ENCODE data around the gene GLIS1. TPM values are rescaled to one million over a fixed set of nuclear protein-coding genes. Genes with fewer than 3 reads are reported as not detected.

GLIS1 gene
- total and polyA plus RNA-seq, 2 donors (not counting 3 experiments of a cell fraction or from before 2014, with no cell fraction given), result not detected

- H3K27me3 ChIP-seq (ENCODE audit: control insufficient read depth in 2 of 2, insufficient read depth in 2 of 2, low read length in 2 of 2), result peaks cover 12 to 15% of the 10 kb centered on the region in 2 experiments
- no peaks in the 10 kb centered on the region for H3K9me3 ChIP-seq (replicated peaks; ENCODE audit: control insufficient read depth, insufficient read depth, low read length)
- DNase-seq (ENCODE audit: low read depth, low spot score), result no peak
- no peak overlapping the region for H3K9ac ChIP-seq (replicated peaks; ENCODE audit: extremely low read depth, insufficient read depth, low read length)
- H3K4me3 ChIP-seq (replicated peaks in 1 of 3; ENCODE audit: insufficient read depth in 1 of 3, low read depth in 1 of 3, low read length in 3 of 3), result no peak overlapping the region
- dilution Hi-C loops (cut with MboI; ENCODE audit: extremely low pct_ligation_motif_present, low sequenced_read_pairs) (no loop called here), intact Hi-C loops (cut with micrococcal nuclease) (no loop called here)
- no peak overlapping the region for H3K27ac ChIP-seq (ENCODE audit: insufficient read depth, low read depth, low read length)
- no peaks in the 10 kb centered on the region for H3K36me3 ChIP-seq (ENCODE audit: control insufficient read depth in 2 of 2, extremely low read depth in 1 of 2, insufficient read depth in 2 of 2, low read length in 2 of 2)
- ChIA-PET POLR2A (no interaction called here), CTCF (no interaction called here)
- H2AFZ ChIP-seq (ENCODE audit: low read depth, low read length), result no peak overlapping the region
- no peak overlapping the region for H3K4me2 ChIP-seq (ENCODE audit: insufficient read depth, low read length)
- no peaks in the 10 kb centered on the region for H3K79me2 ChIP-seq (ENCODE audit: control insufficient read depth, insufficient read depth, low read length)
- TF ChIP-seq JUN (IDR thresholded peaks at IDR 0.05; ENCODE audit: borderline replicate concordance, insufficient read depth, insufficient read length, low read depth), result no peak
- no peak for TF ChIP-seq POLR2AphosphoS5 (IDR thresholded peaks at IDR 0.05; ENCODE audit: insufficient read depth, low read depth, low read length)
- no peak for TF ChIP-seq GATA2 (IDR thresholded peaks at IDR 0.05; ENCODE audit: insufficient read depth, insufficient read length, low read depth, low read length)
- no peak for TF ChIP-seq MYC (IDR thresholded peaks at IDR 0.05; ENCODE audit: low read depth, low read length)
- TF ChIP-seq POLR2A (IDR thresholded peaks at IDR 0.05; ENCODE audit: low read depth, low read length), result no peak
- no peak for TF ChIP-seq MAX (IDR thresholded peaks at IDR 0.05; ENCODE audit: insufficient read depth, insufficient read length)
- TF ChIP-seq EZH2 (IDR thresholded peaks at IDR 0.05; ENCODE audit: borderline replicate concordance, low read depth, low read length, severe bottlenecking), result no peak
- no peak for TF ChIP-seq FOS (IDR thresholded peaks at IDR 0.05; ENCODE audit: borderline replicate concordance, insufficient read depth, low read length)
- TF ChIP-seq CTCF (IDR thresholded peaks at IDR 0.05; ENCODE audit: extremely low read depth in 1 of 2, insufficient read depth in 1 of 2, low read depth in 1 of 2, low read length in 2 of 2), result no peak
- BruUV-seq (replicated peaks), result no TSS peak
- no peaks in the 10 kb centered on the region for H3K9me1 ChIP-seq (replicated peaks; ENCODE audit: control insufficient read depth, extremely low read depth, insufficient read depth, low read length)
- no peak for FAIRE-seq
- no peaks in the 10 kb centered on the region for H3K4me1 ChIP-seq (ENCODE audit: control insufficient read depth, extremely low read depth, insufficient read depth, low read length)
- H4K20me1 ChIP-seq (replicated peaks; ENCODE audit: control insufficient read depth, extremely low read depth, insufficient read depth, low read length), result no peaks in the 10 kb centered on the region
Observed at GRCh38 chr1:53708687-53709086, 30.3 kb downstream of the GLIS1 start.
